Brain microvascular endothelial cell (primary cell): Measurements from ENCODE around the gene NIPAL4.

Experiments
- DNase-seq: peaks from one replicate; pipeline ENCODE4 v3.0.0-alpha.2; 2020
- H3K27ac ChIP-seq: fragments of 250-450 bp; sonication (Bioruptor Pico); 2 replicates; pipeline ENCODE4 v1.5.1; 2020; ENCODE audit warnings: mild to moderate bottlenecking, moderate library complexity
- H3K27me3 ChIP-seq: fragments of 250-450 bp; sonication (Bioruptor Pico); replicated peaks from 2 replicates; pipeline ENCODE4 v1.5.1; 2020; ENCODE audit warnings: mild to moderate bottlenecking
- H3K36me3 ChIP-seq: fragments of 250-450 bp; sonication (Bioruptor Pico); replicated peaks from 2 replicates; pipeline ENCODE4 v1.5.1; 2020; ENCODE audit warnings: mild to moderate bottlenecking
- H3K4me3 ChIP-seq: 2 replicates; pipeline ENCODE4 v1.5.1; 2011; ENCODE audit warnings: low read depth, mild to moderate bottlenecking, control low read depth, low read length, moderate library complexity
- in situ Hi-C: cut with HindIII; loops from 2 replicates; pipeline ENCODE4 v1.10.0; 2017; ENCODE audit warnings: low sequenced_read_pairs, low pct_ligation_motif_present
- TF ChIP-seq, protein P1 (sequence below): IDR thresholded peaks from 2 replicates; pipeline ENCODE4 v1.5.1; 2011; ENCODE audit warnings: low read depth, mild to moderate bottlenecking, moderate library complexity, low read length, control low read depth, inconsistent platforms; ENCODE audit errors: missing control alignments

NIPAL4 gene

DNA sequence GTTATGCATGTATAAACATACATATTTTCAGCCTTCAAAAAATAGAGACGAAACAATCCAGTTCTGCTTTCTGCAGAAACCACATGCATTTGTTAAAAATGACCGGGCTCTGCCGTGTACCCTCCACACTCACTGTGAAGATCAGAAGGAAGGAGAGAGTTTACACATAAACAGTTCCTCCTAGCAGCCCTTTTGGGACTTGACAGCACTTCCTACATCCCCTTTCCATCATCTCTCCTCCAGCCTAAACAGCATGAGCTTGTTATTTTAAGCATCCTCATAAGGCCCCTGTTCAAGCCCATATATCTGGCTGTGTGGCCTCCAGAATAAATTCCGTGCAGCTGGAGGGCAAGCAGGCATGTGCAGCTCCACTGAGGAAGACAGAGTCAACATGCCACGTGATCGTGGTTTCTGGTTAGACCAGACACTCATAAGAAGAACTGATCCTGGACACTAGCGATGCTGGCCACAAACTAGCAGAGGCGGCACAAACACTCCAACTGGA, 42.2 kb downstream of the NIPAL4 start:
- no peaks in the 10 kb centered on the region for H3K27me3 ChIP-seq
- no peak overlapping the region for H3K4me3 ChIP-seq
- no peak overlapping the region for H3K27ac ChIP-seq
- peak; percentile 29 for DNase-seq
- peaks cover 88% of the 10 kb centered on the region for H3K36me3 ChIP-seq
- TF ChIP-seq, protein P1, sequence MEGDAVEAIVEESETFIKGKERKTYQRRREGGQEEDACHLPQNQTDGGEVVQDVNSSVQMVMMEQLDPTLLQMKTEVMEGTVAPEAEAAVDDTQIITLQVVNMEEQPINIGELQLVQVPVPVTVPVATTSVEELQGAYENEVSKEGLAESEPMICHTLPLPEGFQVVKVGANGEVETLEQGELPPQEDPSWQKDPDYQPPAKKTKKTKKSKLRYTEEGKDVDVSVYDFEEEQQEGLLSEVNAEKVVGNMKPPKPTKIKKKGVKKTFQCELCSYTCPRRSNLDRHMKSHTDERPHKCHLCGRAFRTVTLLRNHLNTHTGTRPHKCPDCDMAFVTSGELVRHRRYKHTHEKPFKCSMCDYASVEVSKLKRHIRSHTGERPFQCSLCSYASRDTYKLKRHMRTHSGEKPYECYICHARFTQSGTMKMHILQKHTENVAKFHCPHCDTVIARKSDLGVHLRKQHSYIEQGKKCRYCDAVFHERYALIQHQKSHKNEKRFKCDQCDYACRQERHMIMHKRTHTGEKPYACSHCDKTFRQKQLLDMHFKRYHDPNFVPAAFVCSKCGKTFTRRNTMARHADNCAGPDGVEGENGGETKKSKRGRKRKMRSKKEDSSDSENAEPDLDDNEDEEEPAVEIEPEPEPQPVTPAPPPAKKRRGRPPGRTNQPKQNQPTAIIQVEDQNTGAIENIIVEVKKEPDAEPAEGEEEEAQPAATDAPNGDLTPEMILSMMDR, result no peak
- in situ Hi-C loops, result no loop called here

DNA sequence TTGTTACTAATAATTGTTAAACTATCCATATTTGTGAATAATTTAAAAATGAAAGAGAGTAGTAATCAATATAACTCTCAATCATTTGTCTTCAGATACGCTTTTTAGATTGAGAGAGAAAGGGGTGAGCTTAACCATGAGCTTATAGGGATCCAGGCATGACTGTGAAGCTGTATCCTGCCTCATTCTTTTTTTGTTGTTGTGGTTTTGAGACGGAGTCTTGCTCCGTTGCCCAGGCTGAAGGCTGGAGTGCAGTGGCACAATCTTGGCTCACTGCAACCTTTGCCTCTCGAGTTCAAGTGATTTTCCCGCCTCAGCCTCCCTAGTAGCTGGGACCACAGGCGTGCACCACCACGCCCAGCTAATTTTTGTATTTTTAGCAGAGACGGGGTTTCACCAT, 44.0 kb downstream of the NIPAL4 start:
- H3K4me3 ChIP-seq, result no peak overlapping the region
- TF ChIP-seq, protein P1, result no peak
- no peak overlapping the region for H3K27ac ChIP-seq
- DNase-seq, result no peak
- H3K36me3 ChIP-seq, result peaks cover 86% of the 10 kb centered on the region
- H3K27me3 ChIP-seq, result no peaks in the 10 kb centered on the region
- in situ Hi-C loops, result no loop called here

DNA sequence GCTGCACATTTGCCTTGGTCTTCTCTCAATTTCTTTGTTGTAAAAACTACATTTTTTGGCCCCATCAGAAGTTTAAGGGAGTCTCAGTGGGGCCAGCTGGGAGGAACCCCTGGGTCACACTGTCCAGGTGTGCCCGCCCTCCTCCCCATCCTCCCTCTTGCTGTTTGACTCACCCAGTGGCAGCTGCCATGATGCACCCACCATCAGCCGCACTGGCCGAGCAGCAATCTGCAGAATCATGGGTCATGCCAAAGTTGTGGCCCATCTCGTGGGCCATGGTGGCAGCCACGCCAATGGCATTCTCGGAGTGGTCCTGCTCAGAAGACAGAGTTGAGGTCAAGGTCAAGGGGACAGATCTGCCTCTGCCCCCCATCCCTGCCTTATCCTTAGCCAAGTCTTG, 45.5 kb downstream of the NIPAL4 start:
- no peak overlapping the region for H3K4me3 ChIP-seq
- H3K36me3 ChIP-seq, result peaks cover 89% of the 10 kb centered on the region
- TF ChIP-seq, protein P1, result no peak
- in situ Hi-C loops, result no loop called here
- H3K27ac ChIP-seq, result no peak overlapping the region
- no peaks in the 10 kb centered on the region for H3K27me3 ChIP-seq
- no peak for DNase-seq

DNA sequence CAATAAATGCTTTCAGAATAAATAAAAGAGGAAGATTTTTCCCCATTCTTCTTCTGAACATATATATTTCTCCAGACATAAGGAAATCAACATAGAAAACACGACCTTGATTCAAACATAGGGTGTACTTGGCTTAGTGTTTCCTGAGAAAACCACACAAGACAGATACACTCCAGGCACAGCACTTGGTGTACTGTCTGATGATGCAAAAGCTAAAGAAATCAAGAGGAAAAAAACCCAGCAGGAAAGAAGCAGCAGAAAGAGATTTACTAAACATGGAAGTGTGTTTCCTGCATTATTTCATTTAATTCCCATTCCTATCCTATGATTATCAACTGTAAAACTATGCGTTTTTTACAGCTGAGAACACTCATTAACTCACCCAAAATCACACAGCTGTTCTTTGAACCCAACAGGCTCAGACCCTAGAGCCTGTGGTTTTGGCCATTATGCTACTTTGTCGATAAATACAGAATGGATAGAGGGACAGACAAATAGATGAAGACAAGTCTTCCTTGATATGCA, 46.1 kb downstream of the NIPAL4 start:
- Histone ChIP-seq H3K27ac (no peak overlapping the region), H3K36me3 (peaks cover 89% of the 10 kb centered on the region), H3K27me3 (no peaks in the 10 kb centered on the region), H3K4me3 (no peak overlapping the region)
- DNase-seq, result no peak
- TF ChIP-seq, protein P1, result no peak
- in situ Hi-C loops, result no loop called here

DNA sequence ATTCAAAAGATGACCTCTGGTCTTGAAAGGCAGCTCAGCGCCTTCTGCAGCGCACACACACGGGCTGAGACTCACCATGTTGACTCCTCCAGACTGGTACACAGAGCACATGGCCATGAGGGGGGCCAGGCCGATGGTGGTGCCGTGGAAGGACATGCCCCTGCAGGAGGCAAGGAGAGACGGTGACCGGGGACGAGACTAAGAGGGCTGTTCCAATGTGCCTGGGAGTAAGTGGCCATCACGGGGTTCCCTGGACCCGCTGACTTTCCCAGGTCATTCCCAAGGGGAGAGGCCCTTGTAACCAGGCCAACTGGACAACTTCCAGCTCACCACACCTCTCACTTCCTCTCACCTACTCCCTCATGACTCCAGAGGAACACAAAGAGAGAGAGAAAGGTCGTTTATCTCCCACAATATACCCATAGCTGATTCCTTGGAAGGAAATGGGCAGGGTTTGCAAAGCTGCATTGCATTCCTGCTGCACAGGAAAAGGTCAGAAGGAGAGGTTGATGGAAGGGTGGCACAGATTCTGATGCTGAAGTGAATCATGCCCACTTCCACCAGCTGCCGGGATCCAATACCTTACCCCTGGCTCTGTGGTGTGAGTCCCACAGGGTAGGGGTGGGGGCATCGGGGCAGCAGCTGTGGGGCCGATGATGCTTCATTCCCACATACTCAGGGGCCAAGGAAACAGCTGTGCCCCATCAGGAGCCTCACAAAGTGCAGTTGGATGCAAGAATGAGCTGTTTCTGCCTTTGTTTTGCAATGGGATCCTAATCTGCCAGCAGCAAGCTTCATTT, 47.2 kb downstream of the NIPAL4 start:
- no peak for DNase-seq
- no peak overlapping the region for H3K4me3 ChIP-seq
- in situ Hi-C loops, result no loop called here
- peaks cover 81% of the 10 kb centered on the region for H3K36me3 ChIP-seq
- no peak overlapping the region for H3K27ac ChIP-seq
- TF ChIP-seq, protein P1, result no peak
- no peaks in the 10 kb centered on the region for H3K27me3 ChIP-seq
